ENCODE data around the gene COL19A1. TPM values are rescaled to one million over a fixed set of nuclear protein-coding genes. Genes with fewer than 3 reads are reported as not detected.

Gene COL19A1
- polyA plus RNA-seq, 3 donors from 2014 or later, result not detected

DNA sequence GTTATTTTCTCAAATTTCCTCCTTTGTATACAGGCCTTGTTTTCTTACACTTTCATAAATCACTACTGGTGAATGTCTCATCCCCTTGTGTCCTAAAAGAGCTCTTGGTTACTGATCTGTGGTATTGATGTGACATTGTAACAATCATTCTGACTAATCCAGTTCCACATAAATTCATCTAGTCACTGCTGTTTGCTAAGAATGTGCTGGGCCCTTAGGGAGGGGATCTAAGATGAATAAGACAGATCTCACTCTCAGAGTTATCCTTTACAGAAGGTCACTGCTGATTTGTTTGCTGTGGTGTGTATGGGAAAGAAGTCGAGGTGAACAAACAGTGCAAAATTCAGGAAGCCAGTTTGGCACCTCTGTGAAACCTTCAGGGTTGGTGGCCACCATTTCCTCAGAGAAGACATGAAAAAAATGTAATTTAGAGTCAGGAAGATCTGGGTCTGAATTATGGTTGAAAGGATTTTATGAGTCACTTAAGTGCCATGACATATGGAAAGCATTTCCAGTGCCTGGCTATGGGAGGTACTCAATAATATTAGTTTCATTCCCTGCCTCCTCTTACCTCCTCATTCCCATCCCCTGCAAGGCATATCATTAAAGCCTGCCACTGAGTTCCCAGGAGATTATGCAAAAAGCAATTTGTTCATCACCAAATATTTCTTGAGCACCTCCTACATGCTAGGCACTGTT is 314.7 kb downstream of the COL19A1 start:
- Mint-ChIP-seq H3K4me3 (no peak overlapping the region), H3K27ac (no peak overlapping the region), H3K36me3 (no peaks in the 10 kb centered on the region)

DNA sequence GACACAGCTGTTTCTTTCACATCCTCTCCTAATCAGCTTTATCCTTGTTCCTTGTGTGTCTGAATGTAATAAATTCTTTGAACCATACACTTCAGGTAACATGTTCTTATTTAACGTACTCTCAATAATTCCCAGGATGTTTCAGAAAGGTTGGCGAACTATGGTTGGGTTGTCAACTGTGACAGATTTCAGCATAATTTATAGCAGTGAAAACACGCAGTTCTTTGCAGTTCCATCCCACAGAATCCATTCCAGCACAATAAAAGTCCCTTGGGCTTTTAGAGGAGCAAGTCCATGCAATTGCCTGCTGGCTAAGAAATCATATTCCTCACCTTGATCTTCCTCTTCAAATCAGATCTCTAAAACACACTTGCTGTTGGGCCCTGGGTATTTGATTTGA is 317.2 kb downstream of the COL19A1 start:
- Mint-ChIP-seq H3K27ac (no peak overlapping the region), H3K36me3 (no peaks in the 10 kb centered on the region), H3K9me3 (peaks cover 0 to 2% (median 0%) of the 10 kb centered on the region in 6 donors)

More for the DNA sequence above, 314.7 kb downstream of the COL19A1 start:
- H3K4me1 Mint-ChIP-seq, result no peaks in the 10 kb centered on the region
- no peak for DNase-seq
- peaks cover 0 to 2% (median 0%) of the 10 kb centered on the region in 6 donors for H3K9me3 Mint-ChIP-seq
- H3K27me3 Mint-ChIP-seq (ENCODE audit: low read depth in 3 of 3), result no peaks in the 10 kb centered on the region

DNA sequence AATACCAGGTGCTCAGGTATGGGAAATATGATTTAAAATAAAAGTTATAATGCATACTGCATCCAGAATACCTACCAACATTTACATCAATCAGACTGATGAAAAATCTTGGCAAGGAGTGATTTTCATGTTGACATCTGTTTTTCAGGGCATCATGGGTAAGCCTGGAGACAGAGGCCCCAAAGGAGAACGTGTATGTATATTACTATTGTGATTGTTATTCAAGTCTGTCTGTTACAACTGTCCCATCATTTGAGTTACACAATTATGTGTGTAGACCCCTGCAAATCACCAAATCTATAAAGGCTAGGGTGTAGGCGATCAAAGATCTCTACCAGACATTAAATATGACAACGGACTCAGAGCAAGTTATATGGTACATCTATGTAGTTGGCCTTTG is 318.4 kb downstream of the COL19A1 start:
- Mint-ChIP-seq H3K4me1 (no peaks in the 10 kb centered on the region), H3K4me3 (no peak overlapping the region), H3K36me3 (no peaks in the 10 kb centered on the region), H3K27me3 (ENCODE audit: low read depth in 3 of 3) (peaks cover 0 to 2% (median 0%) of the 10 kb centered on the region in 3 donors), H3K27ac (no peak overlapping the region), H3K9me3 (peaks cover 0 to 2% (median 0%) of the 10 kb centered on the region in 6 donors)
- no peak for DNase-seq

More for the DNA sequence above, 317.2 kb downstream of the COL19A1 start:
- no peaks in the 10 kb centered on the region for H3K4me1 Mint-ChIP-seq
- no peak overlapping the region for H3K4me3 Mint-ChIP-seq
- no peaks in the 10 kb centered on the region for H3K27me3 Mint-ChIP-seq (ENCODE audit: low read depth in 3 of 3)
- no peak for DNase-seq

DNA sequence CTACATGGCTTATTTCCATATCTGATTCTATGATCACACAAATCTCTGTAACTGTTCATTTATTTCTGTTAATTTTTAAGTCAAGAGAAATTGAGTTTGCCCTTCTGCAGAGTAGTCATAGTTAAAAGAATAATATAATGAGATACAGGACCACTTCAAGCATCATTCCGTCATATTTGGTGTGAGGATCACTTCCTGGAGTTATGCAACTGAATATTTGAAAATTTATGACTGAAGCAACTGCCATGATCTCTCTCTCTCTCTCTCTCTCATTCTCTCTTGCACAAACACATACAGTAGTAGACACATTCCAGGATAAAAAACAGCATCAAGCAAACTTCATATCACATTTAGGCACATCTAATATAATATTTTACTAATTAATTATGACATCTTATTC is 320.1 kb downstream of the COL19A1 start:
- no peak overlapping the region for H3K27ac Mint-ChIP-seq
- H3K4me1 Mint-ChIP-seq, result no peaks in the 10 kb centered on the region
- no peak overlapping the region for H3K4me3 Mint-ChIP-seq
- peaks cover 0 to 2% (median 0%) of the 10 kb centered on the region in 6 donors for H3K9me3 Mint-ChIP-seq
- no peaks in the 10 kb centered on the region for H3K36me3 Mint-ChIP-seq
- no peak for DNase-seq
- H3K27me3 Mint-ChIP-seq (ENCODE audit: low read depth in 3 of 3), result peaks cover 0 to 2% (median 0%) of the 10 kb centered on the region in 3 donors

DNA sequence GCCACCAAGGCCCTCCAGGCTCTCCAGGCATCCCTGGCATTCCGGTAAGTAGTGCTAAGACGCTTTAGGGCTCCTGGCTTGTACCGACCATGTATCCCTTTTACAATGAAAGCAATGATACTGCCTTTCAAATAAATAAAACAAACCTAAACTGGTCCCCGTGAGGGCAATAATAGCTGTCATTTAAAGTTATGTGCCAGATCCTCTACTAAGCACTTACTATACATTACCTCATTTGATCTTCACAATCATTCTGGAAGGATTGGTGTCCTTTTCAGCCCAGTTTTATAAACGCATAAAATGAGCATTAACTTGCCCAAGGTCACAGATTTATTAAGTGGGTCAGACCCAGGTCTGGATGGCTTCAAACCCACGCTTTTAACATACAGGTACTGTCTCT is 321.8 kb downstream of the COL19A1 start:
- Mint-ChIP-seq H3K4me1 (no peaks in the 10 kb centered on the region), H3K9me3 (peaks cover 0 to 4% (median 0%) of the 10 kb centered on the region in 6 donors), H3K27me3 (ENCODE audit: low read depth in 3 of 3) (peaks cover 2 to 5% (median 2%) of the 10 kb centered on the region in 3 donors), H3K36me3 (no peaks in the 10 kb centered on the region), H3K27ac (no peak overlapping the region), H3K4me3 (no peak overlapping the region)
- DNase-seq, result no peak

DNA sequence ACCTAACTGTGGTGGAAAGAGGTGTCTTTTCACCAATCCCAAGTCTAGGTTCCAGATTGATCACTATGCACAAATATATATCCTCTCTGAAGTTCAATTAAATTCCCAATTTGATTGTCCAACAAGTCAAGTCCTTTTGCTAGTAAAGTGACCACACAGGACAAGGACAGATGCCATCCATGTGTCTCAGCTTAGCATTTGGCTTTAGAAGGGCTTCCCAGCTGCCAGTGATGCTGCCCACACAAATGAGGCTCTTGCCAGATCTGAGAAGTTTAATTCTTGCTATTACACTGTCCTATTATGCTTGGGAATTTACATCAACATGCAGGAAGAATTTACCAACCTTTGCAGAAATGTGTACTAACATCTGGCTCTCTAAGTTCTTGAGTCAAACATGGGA is 328.1 kb downstream of the COL19A1 start:
- no peak overlapping the region for H3K27ac Mint-ChIP-seq
- no peaks in the 10 kb centered on the region for H3K36me3 Mint-ChIP-seq
- no peak for DNase-seq
- no peak overlapping the region for H3K4me3 Mint-ChIP-seq
- no peaks in the 10 kb centered on the region for H3K4me1 Mint-ChIP-seq
- peaks cover 2 to 4% (median 4%) of the 10 kb centered on the region in 3 donors for H3K27me3 Mint-ChIP-seq (ENCODE audit: low read depth in 3 of 3)
- H3K9me3 Mint-ChIP-seq, result peaks cover 0 to 5% (median 0%) of the 10 kb centered on the region in 6 donors

DNA sequence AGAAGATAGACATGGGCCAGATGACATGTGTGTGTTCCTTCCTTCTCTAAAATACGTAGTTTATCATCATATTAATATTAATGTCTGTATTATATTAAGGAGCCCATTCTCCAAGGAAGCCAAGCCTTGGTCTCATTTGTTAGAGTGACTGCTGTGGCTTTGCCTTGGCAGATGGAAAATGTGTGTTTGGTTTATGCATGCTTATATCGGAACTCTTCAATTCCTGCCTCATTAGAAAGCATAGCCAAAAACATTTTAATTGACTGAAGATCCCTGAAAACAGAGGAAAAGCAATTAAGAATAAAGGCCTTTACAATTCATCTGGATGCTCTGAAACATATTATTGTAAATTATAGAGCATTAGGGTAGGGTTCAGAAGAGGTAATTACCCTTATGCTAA is 330.2 kb downstream of the COL19A1 start:
- peaks cover 2 to 4% (median 3%) of the 10 kb centered on the region in 3 donors for H3K27me3 Mint-ChIP-seq (ENCODE audit: low read depth in 3 of 3)
- no peaks in the 10 kb centered on the region for H3K36me3 Mint-ChIP-seq
- no peaks in the 10 kb centered on the region for H3K4me1 Mint-ChIP-seq
- DNase-seq, result no peak
- H3K4me3 Mint-ChIP-seq, result no peak overlapping the region
- H3K27ac Mint-ChIP-seq, result no peak overlapping the region
- H3K9me3 Mint-ChIP-seq, result peaks cover 0 to 5% (median 0%) of the 10 kb centered on the region in 6 donors

DNA sequence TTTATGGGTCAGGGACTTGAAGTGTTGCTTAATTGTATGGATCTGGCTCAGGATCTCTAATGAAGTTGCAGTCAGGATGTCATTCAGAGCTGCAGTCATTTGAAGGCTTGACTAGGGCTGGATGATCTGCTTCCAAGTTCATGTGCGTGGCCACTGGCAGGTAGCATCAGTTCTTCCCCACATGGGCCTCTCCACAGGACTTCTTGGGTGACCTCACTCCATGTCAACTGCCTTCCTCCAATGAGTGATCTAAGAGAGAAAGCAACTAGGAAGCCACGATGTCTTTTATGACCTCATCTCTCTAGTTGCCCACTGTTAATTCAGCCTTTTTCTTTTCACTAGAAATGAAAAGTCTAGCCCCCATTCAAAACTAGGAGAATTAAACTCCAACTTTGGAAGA is 332.4 kb downstream of the COL19A1 start:
- no peak for DNase-seq
- H3K27ac Mint-ChIP-seq, result no peak overlapping the region
- no peak overlapping the region for H3K4me3 Mint-ChIP-seq
- no peaks in the 10 kb centered on the region for H3K9me3 Mint-ChIP-seq
- H3K36me3 Mint-ChIP-seq, result no peaks in the 10 kb centered on the region
- no peaks in the 10 kb centered on the region for H3K4me1 Mint-ChIP-seq
- H3K27me3 Mint-ChIP-seq (ENCODE audit: low read depth in 3 of 3), result peaks cover 0 to 4% (median 2%) of the 10 kb centered on the region in 3 donors

DNA sequence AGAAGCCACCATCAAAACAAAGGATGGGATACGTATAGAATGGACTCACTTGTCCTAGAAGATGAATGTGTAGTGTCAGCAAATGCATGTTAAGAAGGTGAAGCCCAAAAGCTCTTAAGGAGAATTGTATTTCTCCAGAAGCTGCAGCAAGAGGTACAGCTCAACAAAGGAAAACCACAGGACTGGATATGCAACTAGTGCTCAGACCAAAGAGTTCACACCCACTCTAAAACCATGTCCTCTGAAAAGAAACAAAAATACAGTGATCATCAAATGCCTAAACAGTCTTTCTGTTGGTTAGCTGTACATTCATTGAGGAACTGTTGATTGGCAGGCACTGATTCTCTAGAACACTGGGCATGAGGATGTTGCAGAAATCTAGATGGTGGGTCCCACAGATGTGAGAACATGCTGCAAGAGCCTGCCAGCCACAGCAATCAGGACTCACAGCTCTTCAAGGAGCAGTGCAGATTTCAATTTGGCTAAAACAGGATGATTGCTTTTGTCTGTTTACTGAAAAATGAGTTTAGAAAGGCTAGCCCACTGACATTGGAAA is 342.0 kb downstream of the COL19A1 start:
- H3K27ac Mint-ChIP-seq, result no peak overlapping the region
- H3K4me1 Mint-ChIP-seq, result no peaks in the 10 kb centered on the region
- no peaks in the 10 kb centered on the region for H3K36me3 Mint-ChIP-seq
- H3K9me3 Mint-ChIP-seq, result peaks cover 0 to 1% (median 0%) of the 10 kb centered on the region in 6 donors
- DNase-seq, result no peak
- peaks cover 0 to 2% (median 0%) of the 10 kb centered on the region in 3 donors for H3K27me3 Mint-ChIP-seq (ENCODE audit: low read depth in 3 of 3)
- H3K4me3 Mint-ChIP-seq, result no peak overlapping the region

DNA sequence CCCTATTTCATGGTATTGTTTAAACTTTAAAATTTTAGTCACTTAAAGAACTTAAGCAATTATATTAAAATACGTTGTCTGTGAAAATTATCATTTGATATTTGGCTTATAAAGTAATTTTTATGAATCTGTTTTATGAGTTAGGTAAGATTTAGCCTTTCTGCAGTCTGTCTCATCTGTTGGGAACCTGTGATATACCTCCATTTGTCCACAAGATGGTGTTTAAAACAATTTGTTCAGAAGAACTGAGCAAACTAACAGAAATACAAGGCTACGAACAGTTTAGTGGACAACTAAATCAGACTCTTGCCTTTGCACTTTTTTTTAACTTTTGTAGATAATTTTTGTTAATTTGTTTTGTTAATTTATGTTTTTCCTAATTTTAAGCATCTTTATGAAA is 344.1 kb downstream of the COL19A1 start:
- Mint-ChIP-seq H3K27me3 (ENCODE audit: low read depth in 3 of 3) (peaks cover 0 to 2% (median 0%) of the 10 kb centered on the region in 3 donors), H3K4me3 (no peak overlapping the region), H3K4me1 (no peaks in the 10 kb centered on the region), H3K9me3 (peaks cover 0 to 1% (median 0%) of the 10 kb centered on the region in 6 donors), H3K36me3 (no peaks in the 10 kb centered on the region), H3K27ac (no peak overlapping the region)
- no peak for DNase-seq

DNA sequence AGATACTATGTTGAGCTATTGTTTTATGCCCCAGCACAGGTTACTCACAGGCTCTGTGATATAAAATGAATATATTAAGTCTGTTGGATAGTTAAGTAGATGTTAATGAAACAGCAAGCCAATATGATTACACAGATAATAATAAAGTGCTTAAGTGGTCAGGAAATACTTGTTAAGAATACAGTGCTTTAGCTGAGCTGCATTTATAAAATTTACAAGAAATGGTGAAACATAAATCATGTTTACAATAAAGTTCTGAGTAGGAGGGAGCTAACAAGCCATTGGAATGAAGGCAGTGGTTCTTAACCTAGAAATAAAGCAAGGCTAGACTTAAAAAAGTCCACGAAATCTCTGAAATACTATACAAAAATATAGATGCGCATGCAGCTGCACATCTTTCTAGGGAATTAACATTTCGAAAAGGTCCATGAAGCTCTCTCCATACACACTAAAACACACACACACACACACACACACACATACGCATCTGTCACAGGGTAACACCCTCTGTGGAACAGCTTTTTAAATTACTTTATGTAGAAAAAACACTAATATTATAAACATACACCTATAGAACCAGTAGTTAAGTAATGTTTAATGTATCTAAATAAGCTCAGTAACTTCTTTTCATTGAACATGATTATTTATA is 349.2 kb downstream of the COL19A1 start:
- Mint-ChIP-seq H3K4me3 (no peak overlapping the region), H3K36me3 (no peaks in the 10 kb centered on the region), H3K27me3 (ENCODE audit: low read depth in 3 of 3) (peaks cover 0 to 2% (median 0%) of the 10 kb centered on the region in 3 donors), H3K9me3 (no peaks in the 10 kb centered on the region), H3K27ac (no peak overlapping the region), H3K4me1 (no peaks in the 10 kb centered on the region)
- DNase-seq, result no peak

DNA sequence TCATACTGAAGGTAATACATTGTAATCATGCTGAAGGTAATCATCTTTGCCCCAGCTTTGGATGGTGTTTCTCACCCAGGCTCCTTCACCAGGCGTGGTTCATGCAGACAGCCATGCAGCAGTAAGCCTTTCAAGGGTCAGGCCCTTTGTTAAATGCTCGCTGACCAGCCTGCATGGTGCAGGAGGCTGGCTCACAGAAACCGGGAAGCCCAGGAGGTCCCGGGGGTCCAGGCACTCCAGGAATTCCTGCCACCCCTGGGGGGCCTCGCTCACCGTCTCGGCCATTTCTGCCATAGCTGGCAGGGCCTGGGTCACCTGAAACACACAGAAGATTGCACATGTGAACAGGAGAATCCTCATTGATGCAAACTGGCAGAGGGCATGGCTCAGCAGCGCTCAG is 350.4 kb downstream of the COL19A1 start:
- Mint-ChIP-seq H3K9me3 (no peaks in the 10 kb centered on the region), H3K27me3 (ENCODE audit: low read depth in 3 of 3) (peaks cover 0 to 3% (median 0%) of the 10 kb centered on the region in 3 donors), H3K36me3 (no peaks in the 10 kb centered on the region)

DNA sequence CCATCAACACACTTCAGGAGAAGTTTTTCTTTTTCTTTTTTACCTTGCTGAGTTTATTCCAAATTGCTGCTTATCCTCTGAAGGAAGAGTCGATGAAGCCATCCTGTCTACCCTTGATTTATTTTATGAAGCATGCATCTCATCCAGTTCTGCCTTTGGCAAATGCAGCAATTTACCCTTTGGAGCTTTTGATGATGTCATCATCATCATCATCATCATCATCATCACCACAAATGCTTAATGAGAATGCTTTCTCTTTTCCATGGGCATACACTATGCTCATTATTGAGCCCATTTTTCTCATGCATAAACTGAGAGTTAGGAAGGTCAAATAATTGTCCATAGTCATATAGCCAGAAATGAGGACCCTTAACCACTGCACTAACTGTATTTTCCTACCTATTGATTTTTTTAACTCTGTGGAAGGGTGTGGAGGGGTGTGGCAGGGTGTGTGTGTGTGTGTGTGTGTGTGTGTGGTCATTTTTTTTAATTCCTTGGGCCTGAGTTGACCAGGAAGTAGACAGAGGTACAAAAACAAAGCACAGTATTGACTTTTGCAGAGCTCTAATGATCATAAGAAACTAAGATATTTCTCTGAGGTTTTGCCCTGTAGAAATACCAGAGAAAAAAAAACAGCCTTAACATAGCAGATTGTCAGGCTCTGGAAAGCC is 353.7 kb downstream of the COL19A1 start:
- DNase-seq, result no peak
- Mint-ChIP-seq H3K36me3 (no peaks in the 10 kb centered on the region), H3K27me3 (ENCODE audit: low read depth in 3 of 3) (peaks cover 0 to 9% (median 1%) of the 10 kb centered on the region in 3 donors), H3K27ac (no peak overlapping the region), H3K9me3 (no peaks in the 10 kb centered on the region), H3K4me1 (no peaks in the 10 kb centered on the region), H3K4me3 (no peak overlapping the region)

More for the DNA sequence above, 350.4 kb downstream of the COL19A1 start:
- DNase-seq, result no peak
- no peak overlapping the region for H3K27ac Mint-ChIP-seq
- H3K4me3 Mint-ChIP-seq, result no peak overlapping the region
- H3K4me1 Mint-ChIP-seq, result no peaks in the 10 kb centered on the region
